CD4-positive, alpha-beta memory T cell (primary cell): ENCODE data around the gene FNDC11. TPM values are rescaled to one million over a fixed set of nuclear protein-coding genes. Genes with fewer than 3 reads are reported as not detected.
"Not testable (repeated sequence)": the region's sequence is repeated elsewhere in the genome, so short reads cannot be mapped to it uniquely, and the experiment has no call there.

Source experiments
- CTCF ChIA-PET: fragments of 350-600 bp; sonication (Branson Sonifier 250); formaldehyde crosslinking; loops from one replicate; lab custom pipeline; 2021; ENCODE audit warnings: inconsistent platforms; ENCODE audit not compliant: partially characterized antibody; lab: Charles Lee
- POLR2A ChIA-PET: fragments of 350-600 bp; sonication (Branson Sonifier 250); formaldehyde crosslinking; loops from one replicate; lab custom pipeline; 2021; ENCODE audit not compliant: partially characterized antibody; lab: Charles Lee
- DNase-seq, 5 donors: peaks; one replicate each; pipeline versions ENCODE4 v3.0.0 to v3.0.0-alpha.2; 2020 to 2022; ENCODE audit warnings: mixed read lengths in 1 of 5
- H3K27ac ChIP-seq: one replicate; pipeline ENCODE4 v1.7.0; 2013; ENCODE audit warnings: low read depth, low read length
- H3K27me3 ChIP-seq: 2 replicates; pipeline ENCODE4 v1.7.0; 2013; ENCODE audit warnings: mild to moderate bottlenecking, low read length, moderate library complexity; ENCODE audit not compliant: insufficient read depth
- H3K36me3 ChIP-seq: 2 replicates; pipeline ENCODE4 v1.7.0; 2013; ENCODE audit warnings: mild to moderate bottlenecking, low read length, moderate library complexity; ENCODE audit not compliant: insufficient read depth
- H3K4me1 ChIP-seq: 2 replicates; pipeline ENCODE4 v1.7.0; 2013; ENCODE audit warnings: mild to moderate bottlenecking, low read length, moderate library complexity; ENCODE audit not compliant: insufficient read depth
- H3K4me3 ChIP-seq, 2 donors: one replicate each; pipeline ENCODE4 v1.7.0; 2013; ENCODE audit warnings: low read length in 2 of 2, mild to moderate bottlenecking in 1 of 2
- H3K9me3 ChIP-seq, 2 donors: one replicate each; pipeline ENCODE4 v1.7.0; 2013; ENCODE audit warnings: low read length in 2 of 2, control low read depth in 1 of 2; ENCODE audit not compliant: control insufficient read depth in 1 of 2
- H3K27ac Mint-ChIP-seq, 7 donors: one replicate each; pipeline ENCODE4 v1.8.0; 2020 to 2021; ENCODE audit warnings: mixed read lengths in 7 of 7, mild to moderate bottlenecking in 6 of 7, inconsistent platforms in 3 of 7, moderate library complexity in 3 of 7
- H3K27me3 Mint-ChIP-seq, 2 donors: one replicate each; pipeline ENCODE4 v1.8.0; 2020 to 2021; ENCODE audit warnings: mixed read lengths in 2 of 2
- H3K36me3 Mint-ChIP-seq, 2 donors: one replicate each; pipeline ENCODE4 v1.8.0; 2020 to 2021; ENCODE audit warnings: mixed read lengths in 2 of 2, inconsistent platforms in 1 of 2, mild to moderate bottlenecking in 1 of 2
- H3K4me1 Mint-ChIP-seq, 4 donors: one replicate each; pipeline ENCODE4 v1.8.0; 2020 to 2021; ENCODE audit warnings: mixed read lengths in 4 of 4, mild to moderate bottlenecking in 1 of 4
- H3K4me3 Mint-ChIP-seq, 8 donors: one replicate each; pipeline ENCODE4 v1.8.0; 2020 to 2021; ENCODE audit warnings: mixed read lengths in 8 of 8, mild to moderate bottlenecking in 7 of 8, moderate library complexity in 6 of 8, inconsistent platforms in 3 of 8
- H3K9me3 Mint-ChIP-seq, 8 donors: one replicate each; pipeline ENCODE4 v1.8.0; 2020 to 2021; ENCODE audit warnings: mixed read lengths in 8 of 8, mild to moderate bottlenecking in 5 of 8, inconsistent platforms in 3 of 8, moderate library complexity in 1 of 8
- intact Hi-C: fragments of 100-400 bp; cut with micrococcal nuclease; formaldehyde crosslinking; loops from one replicate; pipeline ENCODE4 v1.15.1; 2023
- polyA plus RNA-seq, 2 donors: library from polyadenylated mRNA; unstranded; fragments of 300-500 nt; fragmentation: Illumina TruSeq; gene quantifications; one replicate each; pipeline ENCODE4 v1.2.3, GENCODE V29; 2021
- total RNA-seq, 2 experiments: library from RNA; stranded (reverse); gene quantifications; one replicate each; pipeline ENCODE4 v1.2.3, GENCODE V29; 2021

The FNDC11 gene
- total and polyA plus RNA-seq, 4 experiments from 2014 or later, result 0.38 to 1.5 (median 0.82) TPM

GRCh38 chr20:63601679-63602078 is 47.7 kb downstream of the FNDC11 start:
- H3K9me3 ChIP-seq, H3K27me3 Mint-ChIP-seq, intact Hi-C loops, H3K27me3 ChIP-seq, H3K4me3 Mint-ChIP-seq, H3K27ac ChIP-seq, H3K27ac Mint-ChIP-seq, H3K9me3 Mint-ChIP-seq, H3K4me1 ChIP-seq, H3K4me3 ChIP-seq: not testable (repeated sequence)
- ChIA-PET CTCF (interaction anchor here (1.0 kb wide), 1 partner anchor 11 kb away, joined by 3 read pairs; no protein-coding TSS in a partner anchor), POLR2A (interaction anchor here (0.9 kb wide), 1 partner anchor 42 kb away, joined by 3 read pairs; no protein-coding TSS in a partner anchor)
- H3K4me1 Mint-ChIP-seq, result peaks cover 0 to 13% (median 7%) of the 10 kb centered on the region in 4 donors
- DNase-seq, result peak in 2 of 5 donors; percentile 13 to 47
- H3K36me3 ChIP-seq, result peaks cover 33% of the 10 kb centered on the region
- H3K36me3 Mint-ChIP-seq, result peaks cover 33 to 39% of the 10 kb centered on the region in 2 donors

- intact Hi-C loops, result no loop called here
- DNase-seq, result no peak
- H3K27me3 ChIP-seq, result no peaks in the 10 kb centered on the region
- Mint-ChIP-seq H3K27ac (peak overlapping the region in 4 of 7 donors; percentile 13 to 68 (median 45)), H3K4me3 (no peak overlapping the region), H3K27me3 (no peaks in the 10 kb centered on the region), H3K36me3 (peaks cover 31 to 39% of the 10 kb centered on the region in 2 donors), H3K4me1 (peaks cover 0 to 13% (median 8%) of the 10 kb centered on the region in 4 donors), H3K9me3 (peaks cover 0 to 2% (median 0%) of the 10 kb centered on the region in 8 donors)
- peaks cover 33% of the 10 kb centered on the region for H3K36me3 ChIP-seq
- CTCF ChIA-PET, result interaction anchor here (1.0 to 1.9 kb wide), 2 partner anchors 10 to 39 kb away, joined by 3 to 6 read pairs; no protein-coding TSS in a partner anchor
- POLR2A ChIA-PET, result interaction anchor here (0.9 kb wide), 1 partner anchor 41 kb away, joined by 3 read pairs; no protein-coding TSS in a partner anchor
- H3K4me3 ChIP-seq, result no peak overlapping the region
- H3K4me1 ChIP-seq, result no peaks in the 10 kb centered on the region
- H3K27ac ChIP-seq, result no peak overlapping the region
- H3K9me3 ChIP-seq, result no peaks in the 10 kb centered on the region
Observed at GRCh38 chr20:63602321-63602720, 48.4 kb downstream of the FNDC11 start.

Other genes starting within 250 kb of the FNDC11 start
- not detected for gene CHRNA4, start 192.8 kb upstream of the FNDC11 start, total RNA-seq
- gene CHRNA4, start 192.8 kb upstream of the FNDC11 start, polyA plus RNA-seq, result not detected
- gene KCNQ2, start 81.5 kb upstream of the FNDC11 start, total RNA-seq, result not detected
- not detected for gene KCNQ2, start 81.5 kb upstream of the FNDC11 start, polyA plus RNA-seq
- under 1 TPM; 0.36 to 0.81 TPM for gene EEF1A2, start 55.1 kb upstream of the FNDC11 start, total RNA-seq
- not detected for gene EEF1A2, start 55.1 kb upstream of the FNDC11 start, polyA plus RNA-seq
- 100 to 1,000 TPM; 208 to 229 TPM for gene PPDPF, start 33.4 kb upstream of the FNDC11 start, total RNA-seq
- gene PPDPF, start 33.4 kb upstream of the FNDC11 start, polyA plus RNA-seq, result 100 to 1,000 TPM in 1 of 2 donors, 10 to 100 TPM in 1; 29.4 to 152 TPM
- gene PTK6, start 16.8 kb upstream of the FNDC11 start, total RNA-seq, result not detected
- gene PTK6, start 16.8 kb upstream of the FNDC11 start, polyA plus RNA-seq, result under 1 TPM; 0.31 to 0.59 TPM
- gene SRMS, start 6.4 kb upstream of the FNDC11 start, total RNA-seq, result not detected
- not detected for gene SRMS, start 6.4 kb upstream of the FNDC11 start, polyA plus RNA-seq
- 10 to 100 TPM; 39.6 to 45.4 TPM for gene HELZ2, start 20.1 kb downstream of the FNDC11 start, total RNA-seq
- 1 to 10 TPM; 2.0 to 6.4 TPM for gene HELZ2, start 20.1 kb downstream of the FNDC11 start, polyA plus RNA-seq
- 10 to 100 TPM; 24.4 to 26.4 TPM for gene GMEB2, start 72.9 kb downstream of the FNDC11 start, total RNA-seq
- 10 to 100 TPM in 1 of 2 donors, 1 to 10 TPM in 1; 4.5 to 16.6 TPM for gene GMEB2, start 72.9 kb downstream of the FNDC11 start, polyA plus RNA-seq
- 100 to 1,000 TPM; 110 to 120 TPM for gene STMN3, start 99.3 kb downstream of the FNDC11 start, total RNA-seq
- 10 to 100 TPM; 18.9 to 30.5 TPM for gene STMN3, start 99.3 kb downstream of the FNDC11 start, polyA plus RNA-seq
- gene RTEL1, start 104.2 kb downstream of the FNDC11 start, total RNA-seq, result 10 to 100 TPM; 30.9 to 36.0 TPM
- gene RTEL1, start 104.2 kb downstream of the FNDC11 start, polyA plus RNA-seq, result 1 to 10 TPM; 1.3 to 5.4 TPM
- not detected for gene TNFRSF6B, start 142.5 kb downstream of the FNDC11 start, total RNA-seq
- not detected for gene TNFRSF6B, start 142.5 kb downstream of the FNDC11 start, polyA plus RNA-seq
- gene ARFRP1, start 153.8 kb downstream of the FNDC11 start, total RNA-seq, result 10 to 100 TPM; 85.6 to 92.0 TPM
- gene ARFRP1, start 153.8 kb downstream of the FNDC11 start, polyA plus RNA-seq, result 10 to 100 TPM; 65.5 to 66.3 TPM
- 10 to 100 TPM; 51.8 to 55.3 TPM for gene ZGPAT, start 153.9 kb downstream of the FNDC11 start, total RNA-seq
- 10 to 100 TPM; 34.6 to 69.5 TPM for gene ZGPAT, start 153.9 kb downstream of the FNDC11 start, polyA plus RNA-seq
- gene LIME1, start 182.5 kb downstream of the FNDC11 start, total RNA-seq, result 100 to 1,000 TPM; 162 to 169 TPM
- 100 to 1,000 TPM; 297 to 324 TPM for gene LIME1, start 182.5 kb downstream of the FNDC11 start, polyA plus RNA-seq
- gene SLC2A4RG, start 185.6 kb downstream of the FNDC11 start, total RNA-seq, result 100 to 1,000 TPM; 121 to 124 TPM
- gene SLC2A4RG, start 185.6 kb downstream of the FNDC11 start, polyA plus RNA-seq, result 1 to 10 TPM; 2.2 to 7.6 TPM